Natural killer cell (primary cell): ENCODE measurements around the gene WFS1. TPM values are rescaled to one million over a fixed set of nuclear protein-coding genes. Genes with fewer than 3 reads are reported as not detected.

Source experiments
- ATAC-seq, 3 donors: fragments of 150-1000 bp in 2 of 3; fragments of 200-7000 bp in 1 of 3; cut with Tn5 transposase; 1 replicate in 1 of 3; 2 replicates in 2 of 3; pipeline ENCODE4 v1.10.0; 2021; ENCODE audit warnings: mild to moderate bottlenecking in 2 of 3, moderate library complexity in 2 of 3
- DNase-seq, 2 donors: peaks; one replicate each; pipeline versions ENCODE4 v3.0.0 to v3.0.0-alpha.2; 2013 to 2021; ENCODE audit warnings: mixed read lengths in 1 of 2
- H3K27ac ChIP-seq: one replicate; pipeline ENCODE4 v1.5.1; 2013; ENCODE audit warnings: mild to moderate bottlenecking, low read length
- H3K27me3 ChIP-seq: one replicate; pipeline ENCODE4 v1.6.1; 2013; ENCODE audit warnings: low read length; ENCODE audit not compliant: control insufficient read depth, insufficient read depth
- H3K36me3 ChIP-seq: one replicate; pipeline ENCODE4 v1.6.1; 2013; ENCODE audit warnings: low read length; ENCODE audit not compliant: control insufficient read depth, insufficient read depth
- H3K4me1 ChIP-seq: one replicate; pipeline ENCODE4 v1.6.1; 2013; ENCODE audit warnings: low read length; ENCODE audit not compliant: control insufficient read depth, insufficient read depth
- H3K4me3 ChIP-seq: one replicate; pipeline ENCODE4 v1.5.1; 2013; ENCODE audit warnings: low read length
- H3K9me3 ChIP-seq: one replicate; pipeline ENCODE4 v1.6.1; 2013; ENCODE audit warnings: low read length; ENCODE audit not compliant: control insufficient read depth, insufficient read depth
- H3K27ac Mint-ChIP-seq, 2 donors: one replicate each; pipeline ENCODE4 v1.8.0; 2022; ENCODE audit warnings: mild to moderate bottlenecking in 2 of 2, mixed read lengths in 2 of 2, moderate library complexity in 1 of 2
- H3K27me3 Mint-ChIP-seq, 2 donors: one replicate each; pipeline ENCODE4 v1.8.0; 2022; ENCODE audit warnings: low read depth in 2 of 2, mixed read lengths in 2 of 2
- H3K36me3 Mint-ChIP-seq: one replicate; pipeline ENCODE4 v1.8.0; 2022; ENCODE audit warnings: mixed read lengths
- H3K4me1 Mint-ChIP-seq, 2 donors: one replicate each; pipeline ENCODE4 v1.8.0; 2022; ENCODE audit warnings: mixed read lengths in 2 of 2
- H3K4me3 Mint-ChIP-seq: one replicate; pipeline ENCODE4 v1.8.0; 2022; ENCODE audit warnings: mild to moderate bottlenecking, moderate library complexity, mixed read lengths
- H3K9me3 Mint-ChIP-seq, 2 donors: one replicate each; pipeline ENCODE4 v1.8.0; 2022; ENCODE audit warnings: mixed read lengths in 2 of 2
- CTCF ChIP-seq: fragments of 200-600 bp; IDR thresholded peaks from one replicate; pipeline ENCODE4 v1.8.0; 2022; ENCODE audit warnings: antibody characterized with exemption
- WGBS: methylation state at CpG from one replicate; pipeline ENCODE4 v1.1.7; 2013; ENCODE audit warnings: missing lambda C conversion rate; ENCODE audit not compliant: insufficient coverage; 5-methylcytosine and 5-hydroxymethylcytosine counted together
- intact Hi-C: fragments of 100-400 bp; cut with micrococcal nuclease; formaldehyde crosslinking; loops from one replicate; pipeline ENCODE4 v1.14.2; 2022
- total RNA-seq, 4 donors: library from RNA; stranded (reverse); fragments of 120-200 nt in 1 of 4; gene quantifications; one replicate each; pipeline versions ENCODE4 v1.2.3 to v1.2.4, GENCODE V29; 2013 to 2022

WFS1 gene
- total RNA-seq, 3 donors from 2014 or later (not counting 1 experiment from before 2014, with no cell fraction given) = 3.0 to 5.6 (median 3.5) TPM

DNA sequence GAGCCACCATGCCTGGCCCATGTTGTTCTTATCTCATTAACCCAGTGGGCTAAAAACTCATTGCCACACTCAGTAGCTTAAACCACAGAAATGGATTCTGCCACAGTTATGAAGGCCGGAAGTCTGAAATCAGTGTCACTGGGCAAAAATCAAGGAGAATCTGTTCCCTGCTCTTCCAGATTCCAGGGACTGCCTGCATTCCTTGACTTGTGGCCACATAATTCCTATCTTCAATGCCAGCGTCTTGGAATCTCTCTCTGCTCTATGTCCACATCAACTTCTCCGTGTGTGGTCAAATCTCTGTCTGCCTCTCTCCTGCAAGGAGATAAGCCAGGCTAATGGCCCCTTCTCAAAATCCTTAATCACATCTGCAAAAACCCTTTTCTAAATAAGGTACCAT lies 4.1 kb upstream of the WFS1 start:
- no peak overlapping the region for H3K27ac Mint-ChIP-seq
- Histone ChIP-seq H3K4me1 (peaks cover 11% of the 10 kb centered on the region), H3K27ac (no peak overlapping the region), H3K27me3 (peaks cover 12% of the 10 kb centered on the region), H3K4me3 (no peak overlapping the region), H3K36me3 (no peaks in the 10 kb centered on the region), H3K9me3 (no peaks in the 10 kb centered on the region)
- no peaks in the 10 kb centered on the region for H3K9me3 Mint-ChIP-seq
- H3K27me3 Mint-ChIP-seq = peaks cover 14 to 25% of the 10 kb centered on the region in 2 donors
- H3K4me1 Mint-ChIP-seq = peaks cover 0 to 8% of the 10 kb centered on the region in 2 donors
- intact Hi-C loops = no loop called here
- TF ChIP-seq CTCF = no peak
- ATAC-seq (no peak), DNase-seq (no peak)
- WGBS = 87% methylated on average over 3 of the region's 3 CpGs
- no peak overlapping the region for H3K4me3 Mint-ChIP-seq
- H3K36me3 Mint-ChIP-seq = no peaks in the 10 kb centered on the region

- Mint-ChIP-seq H3K36me3 (no peaks in the 10 kb centered on the region), H3K9me3 (no peaks in the 10 kb centered on the region), H3K27me3 (peaks cover 14 to 18% of the 10 kb centered on the region in 2 donors), H3K4me1 (peaks cover 6 to 23% of the 10 kb centered on the region in 2 donors), H3K27ac (no peak overlapping the region), H3K4me3 (no peak overlapping the region)
- TF ChIP-seq CTCF = no peak
- 7% methylated on average over 3 of the region's 3 CpGs for WGBS
- no peaks in the 10 kb centered on the region for H3K36me3 ChIP-seq
- ATAC-seq = no peak
- no peak overlapping the region for H3K27ac ChIP-seq
- peaks cover 16% of the 10 kb centered on the region for H3K4me1 ChIP-seq
- no peak overlapping the region for H3K4me3 ChIP-seq
- intact Hi-C loops = no loop called here
- no peaks in the 10 kb centered on the region for H3K9me3 ChIP-seq
- H3K27me3 ChIP-seq = peaks cover 9% of the 10 kb centered on the region
- no peak for DNase-seq
Observed at GRCh38 chr4:6267573-6267972, 2.1 kb upstream of the WFS1 start.

DNA sequence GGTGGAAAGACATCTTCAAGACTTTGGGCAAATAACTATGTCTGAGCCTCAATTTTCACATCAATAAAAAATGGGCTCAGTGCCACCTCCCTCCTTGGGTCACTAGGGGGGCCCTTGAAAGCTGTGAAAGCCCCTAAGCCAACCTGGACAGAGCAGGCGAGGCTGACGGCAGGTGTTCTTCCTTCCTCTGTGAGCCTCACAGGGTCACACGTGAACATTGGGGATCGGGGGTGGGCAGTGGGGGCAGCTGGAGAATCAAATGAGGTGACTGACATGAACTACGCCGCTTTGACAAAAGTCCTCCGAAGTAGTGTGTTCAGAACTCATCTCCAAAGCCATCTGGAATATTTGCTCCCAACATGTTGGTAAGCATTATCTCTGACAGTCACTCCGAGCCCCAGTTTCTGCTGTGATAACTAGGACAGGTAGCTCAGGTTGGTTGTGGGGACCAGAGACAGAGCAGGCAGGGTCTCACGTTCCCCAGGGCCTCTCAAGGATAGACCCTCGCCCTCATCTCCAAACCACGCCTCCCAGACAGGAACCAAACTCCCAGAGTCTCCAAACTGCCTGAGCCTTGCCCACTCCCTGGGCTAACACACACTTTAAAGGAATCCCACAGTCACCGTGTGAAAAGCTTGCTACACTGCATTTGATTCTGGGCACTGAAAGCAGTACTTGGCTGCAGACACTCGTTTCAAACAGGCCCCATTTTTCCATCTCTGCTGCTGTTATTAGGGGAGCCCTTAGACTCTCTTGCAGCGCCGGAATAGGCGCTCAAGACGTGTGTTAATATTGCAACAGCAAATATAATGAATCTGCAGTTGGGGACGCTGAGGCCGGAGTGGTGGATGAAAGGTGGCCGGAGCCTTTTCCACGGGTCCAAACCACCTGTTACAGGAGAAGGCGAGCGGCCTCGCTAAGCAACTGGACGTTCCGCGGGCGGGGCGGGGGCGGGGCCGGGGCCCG lies 717 bp upstream of the WFS1 start:
- H3K9me3 Mint-ChIP-seq = no peaks in the 10 kb centered on the region
- ATAC-seq (peak; percentile 5 to 6 (median 6)), DNase-seq (no peak)
- no peaks in the 10 kb centered on the region for H3K36me3 Mint-ChIP-seq
- peak overlapping the region in 1 of 2 donors; percentile 54 for H3K27ac Mint-ChIP-seq
- H3K4me1 ChIP-seq = peaks cover 16% of the 10 kb centered on the region
- intact Hi-C loops = no loop called here
- peaks cover 14 to 18% of the 10 kb centered on the region in 2 donors for H3K27me3 Mint-ChIP-seq
- H3K36me3 ChIP-seq = no peaks in the 10 kb centered on the region
- no peak overlapping the region for H3K27ac ChIP-seq
- peak overlapping the region; percentile 45 for H3K4me3 ChIP-seq
- peak overlapping the region; percentile 80 for H3K4me3 Mint-ChIP-seq
- H3K27me3 ChIP-seq = peaks cover 9% of the 10 kb centered on the region
- no peaks in the 10 kb centered on the region for H3K9me3 ChIP-seq
- peaks cover 6 to 23% of the 10 kb centered on the region in 2 donors for H3K4me1 Mint-ChIP-seq
- 22% methylated on average over 32 of the region's 32 CpGs for WGBS
- no peak for TF ChIP-seq CTCF
